NOMO-1 treated with DMSO at 0.1 percent for 48 hours (cell line): ENCODE measurements around the gene MYO1E.
"Not testable (repeated sequence)": the region's sequence is repeated elsewhere in the genome, so short reads cannot be mapped to it uniquely, and the experiment has no call there.

Experiments
- DNase-seq: peaks from one replicate; lab custom pipeline; 2025; ENCODE audit not compliant: unreplicated experiment; lab: John Stamatoyannopoulos, UW

MYO1E gene

DNA sequence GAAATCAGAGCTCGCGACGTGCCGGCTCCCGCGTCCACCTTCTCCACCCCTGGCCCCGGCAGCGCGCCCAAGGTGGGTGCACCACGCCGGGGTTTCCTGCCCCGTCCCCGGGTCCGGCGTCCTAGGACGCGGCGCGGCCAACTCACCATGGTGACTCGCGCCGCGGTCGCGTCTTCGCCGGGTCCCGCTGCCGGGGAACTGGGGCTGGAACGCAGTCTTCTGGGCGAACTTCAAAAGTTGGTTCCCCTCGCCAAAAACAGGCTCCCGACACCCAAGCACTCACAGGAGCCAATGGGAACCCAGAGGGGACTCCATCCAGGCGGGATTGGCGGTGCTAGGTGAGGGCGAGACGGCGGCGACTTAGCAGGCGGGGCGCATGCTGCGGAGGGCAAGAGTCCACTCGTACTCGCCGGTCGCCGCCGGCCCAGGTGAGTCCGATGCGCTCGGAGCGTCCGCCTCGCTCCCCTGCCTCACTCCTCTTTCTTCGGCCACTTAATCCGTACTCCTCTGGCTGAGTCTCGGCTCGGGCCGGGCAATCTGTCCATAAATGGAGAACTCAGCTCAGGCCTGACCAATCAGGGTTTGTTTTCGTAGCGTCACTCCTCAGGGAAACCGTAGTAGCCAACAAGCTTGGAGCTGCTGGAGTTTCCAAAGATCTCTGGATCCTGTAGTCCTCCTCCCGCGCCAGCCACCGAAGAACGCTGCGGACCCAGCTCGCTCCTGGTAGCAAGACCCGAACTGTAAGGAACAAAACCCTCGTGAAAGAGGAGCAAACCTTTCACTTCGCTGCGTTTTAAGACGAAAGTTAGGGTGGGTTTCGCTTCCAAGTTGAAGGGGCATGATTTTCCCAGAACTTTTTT is at the start of gene MYO1E:
Gene MYO1E, minus strand, starts transcription at position 520 of the 860 bp plus-strand sequence. Its CDS starts 371 bp downstream, at position 149.
- peak; percentile 69 for DNase-seq

DNA sequence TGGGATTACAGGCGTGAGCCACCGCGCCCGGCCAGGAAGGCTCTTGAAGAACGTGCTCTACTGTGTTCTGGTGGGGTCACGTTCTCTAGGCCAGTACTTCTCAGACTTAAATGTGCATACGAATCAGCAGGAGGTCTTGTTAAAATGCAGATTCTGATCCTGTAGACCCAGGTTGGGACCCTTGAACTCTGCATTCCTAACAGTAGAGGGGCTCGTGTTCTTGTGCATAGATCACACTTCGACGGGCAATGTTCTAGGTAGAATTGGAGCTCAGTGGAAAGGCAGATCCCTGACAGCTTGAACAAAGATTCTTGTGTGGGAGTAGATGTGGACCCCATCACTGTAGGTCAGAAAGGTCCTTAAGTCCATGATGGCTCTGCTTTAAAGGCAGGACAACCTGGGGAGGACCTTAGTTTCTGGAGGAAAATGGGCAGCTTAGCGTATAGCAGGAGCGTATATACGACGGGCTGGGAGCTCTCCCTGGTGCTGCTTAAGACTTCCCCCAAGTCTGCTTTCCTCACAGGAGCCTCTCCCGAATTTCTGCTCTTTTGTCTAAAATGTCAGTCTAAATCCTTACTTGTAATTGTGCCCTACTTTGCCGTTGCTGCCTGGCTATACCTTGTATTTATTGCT is 48.4 kb upstream of the MYO1E start:
- DNase-seq = no peak

DNA sequence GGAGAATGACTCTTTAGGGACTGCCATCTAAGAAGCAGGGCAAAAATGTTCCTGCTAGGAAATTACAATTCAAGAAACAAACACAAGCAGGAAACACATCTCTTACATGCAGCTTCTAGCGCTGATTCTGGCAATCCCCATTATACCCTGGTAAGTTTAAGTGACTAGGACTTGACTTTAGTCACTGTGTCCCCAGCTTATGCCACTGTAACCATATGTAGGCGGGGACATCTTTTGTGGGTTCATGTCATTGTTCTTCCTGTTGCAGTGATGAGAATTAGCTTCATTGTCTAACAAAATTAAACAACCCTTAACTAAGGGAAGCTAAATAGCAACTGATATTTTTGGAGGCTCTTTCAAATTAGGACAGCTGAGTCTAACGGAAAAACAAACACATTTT is 47.4 kb upstream of the MYO1E start:
- DNase-seq = no peak

DNA sequence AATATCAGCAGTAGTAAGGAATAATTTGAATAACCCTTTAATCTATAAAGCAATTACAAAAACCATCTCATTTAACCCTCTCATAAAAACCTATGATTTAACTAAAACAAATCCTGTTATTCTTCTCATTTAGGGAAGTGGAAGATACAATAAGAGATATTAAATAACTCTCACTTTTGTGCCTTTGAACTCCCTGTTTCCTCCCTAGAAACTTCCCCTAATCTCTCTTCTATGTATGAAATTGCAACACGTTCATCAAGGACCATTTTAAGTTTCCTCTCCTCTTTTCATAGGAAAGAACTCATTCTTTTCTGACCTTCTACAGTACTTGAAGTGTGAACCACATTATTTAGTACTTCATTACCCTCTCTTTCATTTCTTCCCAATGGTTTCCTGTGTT is 46.5 kb upstream of the MYO1E start:
- DNase-seq = peak; percentile 22

DNA sequence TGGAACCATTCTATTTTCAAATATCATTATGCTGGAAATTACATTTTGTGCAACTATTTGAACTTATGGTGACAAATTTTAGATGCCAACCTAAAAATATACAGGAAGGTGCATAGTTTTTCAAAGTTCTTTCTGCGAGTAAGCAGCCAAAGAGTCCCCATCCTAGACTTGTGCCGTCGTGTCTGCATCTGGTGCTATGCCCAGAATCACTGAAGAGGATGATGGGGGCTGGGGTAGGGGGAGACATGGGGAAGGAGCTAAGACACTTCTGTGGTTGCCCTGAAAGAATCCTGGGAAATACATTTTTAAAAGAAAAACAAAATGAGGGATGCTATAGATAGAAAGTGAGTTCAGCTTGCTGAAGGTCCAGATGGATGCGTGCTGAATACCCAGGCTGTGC is 44.1 kb upstream of the MYO1E start:
- DNase-seq = no peak

DNA sequence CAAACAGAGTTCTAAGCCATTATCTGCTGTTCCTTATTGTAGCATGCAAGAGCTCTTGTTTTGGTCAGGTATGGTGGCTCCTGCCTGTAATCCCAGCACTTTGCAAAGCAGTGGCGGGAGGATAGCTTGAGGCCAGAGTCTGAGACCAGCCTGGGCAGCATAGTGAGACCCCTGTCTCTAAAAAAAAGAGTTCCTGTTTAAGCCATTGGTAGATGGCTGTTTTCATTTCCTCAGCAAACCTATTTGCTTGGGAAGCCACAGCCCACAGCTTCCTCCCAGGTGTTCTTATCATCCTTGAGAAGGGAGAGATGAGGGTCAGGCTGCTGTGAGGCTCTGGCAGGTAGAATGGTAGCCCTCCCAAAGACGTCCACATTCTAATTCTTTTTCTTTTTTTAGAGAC is 40.9 kb upstream of the MYO1E start:
- DNase-seq = no peak

DNA sequence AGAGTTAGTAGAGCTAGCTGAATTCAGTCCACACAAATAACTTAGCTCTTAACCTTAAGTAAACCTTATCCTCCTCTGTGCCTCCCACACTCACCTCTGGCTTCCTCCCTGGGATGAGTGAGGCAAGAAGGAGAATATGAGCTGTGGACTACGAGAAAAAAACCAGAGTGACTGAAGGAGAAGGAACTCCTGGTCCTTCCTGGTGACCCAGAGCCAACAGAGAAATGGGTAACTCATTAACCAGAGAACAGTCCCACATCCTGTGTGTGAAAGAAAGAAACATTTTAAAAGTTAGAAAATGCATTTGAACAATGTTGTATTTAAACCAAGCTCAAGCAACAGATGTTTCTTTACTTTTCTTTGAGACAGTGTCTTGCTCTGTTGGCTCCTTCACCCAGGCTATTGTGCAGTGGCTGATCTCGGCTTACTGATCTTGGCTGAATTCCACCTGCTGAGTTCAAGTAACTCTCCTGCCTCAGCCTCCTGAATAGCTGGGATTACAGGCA is 37.8 kb upstream of the MYO1E start:
- DNase-seq = peak; percentile 41

DNA sequence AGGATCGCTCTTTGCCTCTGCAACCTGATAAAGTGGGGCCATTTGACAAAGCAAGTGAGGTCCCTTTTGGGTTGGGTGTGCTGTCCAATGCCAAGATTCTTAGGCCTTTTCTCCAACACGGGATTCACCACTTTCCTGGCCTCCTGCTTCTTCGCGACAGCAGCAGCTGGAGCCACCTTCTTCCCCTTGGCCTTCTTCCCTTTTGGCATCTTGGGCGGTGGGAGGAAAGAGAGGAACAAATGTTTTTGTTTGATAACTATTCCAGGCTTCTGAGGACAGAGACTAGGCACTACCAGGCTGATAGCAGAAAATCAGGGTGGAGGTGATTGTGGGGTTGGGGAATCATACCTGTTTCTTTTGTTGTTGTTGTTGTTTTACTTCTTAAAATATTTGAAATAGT is 35.3 kb upstream of the MYO1E start:
- no peak for DNase-seq

DNA sequence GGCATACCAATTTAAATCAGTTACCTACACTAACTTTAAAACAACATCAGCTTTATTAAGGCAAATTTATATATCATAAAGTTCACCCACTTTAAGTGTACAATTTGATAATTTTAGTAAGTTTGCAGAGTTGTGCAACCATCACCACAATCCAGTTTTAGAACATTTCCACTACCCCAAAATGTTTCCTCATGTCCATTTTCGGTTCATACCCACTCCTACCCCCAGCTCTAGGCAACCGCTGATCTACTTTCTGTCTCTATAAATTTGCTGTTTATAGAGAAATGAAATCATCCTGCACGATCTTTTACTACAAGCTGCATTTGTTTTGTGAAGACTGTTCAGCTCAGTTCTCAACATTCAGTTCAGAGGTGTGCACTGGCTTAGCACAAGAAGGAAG is 33.8 kb upstream of the MYO1E start:
- peak; percentile 92 for DNase-seq

DNA sequence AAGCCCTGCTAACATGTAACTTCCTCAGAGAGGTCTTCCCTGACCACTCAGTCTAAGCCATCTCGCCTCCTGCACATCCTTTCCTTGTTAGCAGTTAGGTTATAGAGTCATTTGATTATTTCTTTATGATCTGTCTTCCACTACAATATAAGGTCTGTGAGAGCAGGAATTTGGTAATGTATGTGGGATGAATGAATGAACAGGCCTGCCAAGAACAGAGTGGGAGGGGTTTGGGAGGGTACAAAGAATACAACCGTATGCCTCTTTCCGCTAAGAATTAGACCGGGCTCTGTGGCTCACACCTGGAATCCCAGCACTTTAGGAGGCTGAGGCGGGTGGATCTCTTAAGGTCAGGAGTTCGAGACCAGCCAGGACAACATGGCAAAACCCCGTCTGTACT is 32.4 kb upstream of the MYO1E start:
- no peak for DNase-seq

DNA sequence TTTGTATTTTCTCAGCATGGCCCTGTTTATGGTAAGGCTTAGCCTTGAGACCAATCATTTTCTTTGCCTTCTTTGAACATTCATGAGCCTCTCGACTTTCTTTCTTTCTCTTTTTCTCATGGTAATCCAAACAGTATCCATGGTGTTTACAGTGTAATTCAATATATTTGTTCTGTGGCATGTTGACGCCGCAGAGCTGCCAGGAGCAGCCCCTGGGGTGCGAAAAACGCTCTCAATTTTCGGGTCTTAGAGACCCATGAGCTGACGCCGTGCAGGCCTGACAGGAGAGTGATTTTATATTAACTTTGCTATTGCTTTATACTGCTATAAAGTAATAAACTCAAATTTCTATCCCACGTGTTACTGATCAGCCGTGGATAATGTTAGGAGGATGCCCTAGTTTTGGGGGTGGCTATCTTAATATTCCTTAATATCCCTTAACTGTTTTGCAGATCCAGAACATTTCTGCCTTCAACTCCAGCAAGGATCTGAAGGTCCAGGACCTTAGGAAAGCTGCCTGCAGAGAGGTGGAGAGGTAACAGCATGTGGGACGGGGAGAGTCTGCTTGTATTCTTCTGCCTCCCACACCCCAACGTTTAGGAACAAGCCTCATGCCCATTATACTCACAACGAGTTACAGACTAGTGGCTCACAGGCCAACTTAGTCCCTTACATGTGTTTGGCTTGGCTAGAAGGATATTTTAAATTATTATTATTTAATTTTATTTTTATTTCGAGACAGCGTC is 29.3 kb upstream of the MYO1E start:
- no peak for DNase-seq

DNA sequence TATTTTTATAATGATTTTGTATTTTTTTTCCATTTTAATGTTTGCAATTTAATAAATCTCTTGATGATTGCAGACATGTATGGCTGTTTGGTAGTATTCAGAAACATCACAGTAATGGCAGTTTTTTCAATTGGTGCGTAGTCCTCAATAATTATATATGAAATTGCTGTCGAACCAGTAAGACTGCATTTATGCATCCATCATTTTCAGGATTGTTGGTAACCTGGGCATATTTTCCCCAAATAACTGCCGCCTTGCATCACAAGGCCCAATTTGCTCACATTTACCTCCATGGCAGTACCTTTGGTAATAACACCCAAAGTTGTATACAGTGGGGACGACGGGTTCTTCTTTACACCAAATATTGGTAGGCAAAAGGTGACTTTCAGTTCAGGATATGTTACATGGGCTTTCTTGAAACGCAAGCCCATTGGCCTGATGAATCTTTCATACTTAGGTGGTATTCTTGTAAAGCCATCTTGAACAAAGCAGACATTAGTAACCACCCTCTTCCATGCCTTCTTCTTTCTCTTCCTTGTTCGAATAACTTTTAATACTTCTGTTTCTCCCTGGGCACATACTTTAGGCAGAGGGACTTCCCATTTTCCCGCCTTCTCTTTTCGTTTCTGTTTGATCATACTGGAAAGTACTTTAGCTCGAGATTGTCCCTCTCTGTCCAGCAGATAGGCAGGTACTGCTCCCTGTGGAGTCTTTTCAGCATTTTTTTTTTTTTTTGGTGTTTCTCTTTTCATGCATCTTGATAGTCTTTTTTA is 28.6 kb upstream of the MYO1E start:
- DNase-seq = not testable (repeated sequence)

DNA sequence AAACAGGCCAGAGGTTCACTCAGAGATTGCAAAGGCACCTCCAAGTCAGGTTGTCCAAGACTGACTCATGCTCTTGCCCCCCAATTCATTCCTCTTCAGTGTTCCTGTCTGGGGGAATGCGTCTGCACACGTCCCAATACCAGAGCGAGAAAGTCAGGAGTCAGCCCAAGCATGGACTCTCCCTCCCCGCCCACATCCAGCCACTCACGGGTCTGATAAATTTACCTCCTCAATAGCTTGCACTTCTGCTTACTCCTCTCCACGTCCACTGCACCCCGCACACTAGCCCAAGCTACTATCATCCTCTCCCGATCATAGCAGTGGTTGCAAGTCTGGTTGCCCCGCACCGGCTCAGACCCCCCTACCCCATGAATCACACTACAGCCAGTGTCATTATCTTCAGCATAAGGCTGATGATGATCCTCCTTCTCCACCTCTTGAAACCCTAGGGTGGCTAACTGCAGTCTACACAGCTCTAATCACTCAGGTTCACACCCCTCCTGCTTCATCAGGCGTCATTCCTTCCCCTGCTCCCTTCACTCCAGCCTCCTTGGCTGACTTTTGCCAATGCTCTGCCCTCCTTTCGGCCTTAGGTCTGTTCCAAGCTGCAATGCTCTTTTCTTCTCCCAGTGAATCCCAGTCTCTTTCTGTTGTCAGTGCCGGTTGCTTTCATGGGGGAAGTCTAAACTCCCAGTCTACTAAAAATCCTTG is 27.6 kb upstream of the MYO1E start:
- DNase-seq = no peak

DNA sequence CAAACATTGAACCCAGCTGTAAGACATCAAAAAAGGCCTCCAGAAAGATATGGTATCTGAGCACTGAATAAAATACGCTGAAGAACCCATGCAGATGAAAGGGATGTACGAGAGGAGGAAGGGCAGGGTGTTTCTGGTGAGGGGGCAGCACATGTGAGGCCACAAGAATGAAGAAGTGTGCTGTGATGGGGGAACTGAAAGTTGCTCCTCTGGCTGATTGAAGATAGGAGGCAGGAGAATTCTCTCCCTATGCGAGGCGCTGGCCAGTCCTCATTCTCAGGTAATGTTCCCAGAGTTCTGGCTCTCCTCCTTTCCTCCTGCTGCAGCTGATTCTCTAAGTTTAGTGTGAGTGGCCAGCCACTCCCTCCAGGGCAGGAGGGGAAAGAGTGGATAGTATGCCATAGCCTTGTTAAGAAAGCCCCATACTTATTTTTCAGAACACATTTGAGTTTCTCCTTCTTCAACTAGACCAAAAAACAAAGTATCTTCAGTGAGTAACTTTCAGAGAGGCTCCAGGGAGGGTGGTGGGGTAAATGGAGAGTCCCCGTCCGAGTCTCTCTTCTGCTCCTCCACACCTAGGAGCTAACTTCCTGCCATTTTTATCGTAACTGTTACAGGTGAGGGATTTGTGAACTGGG is 26.9 kb upstream of the MYO1E start:
- peak; percentile 93 for DNase-seq

DNA sequence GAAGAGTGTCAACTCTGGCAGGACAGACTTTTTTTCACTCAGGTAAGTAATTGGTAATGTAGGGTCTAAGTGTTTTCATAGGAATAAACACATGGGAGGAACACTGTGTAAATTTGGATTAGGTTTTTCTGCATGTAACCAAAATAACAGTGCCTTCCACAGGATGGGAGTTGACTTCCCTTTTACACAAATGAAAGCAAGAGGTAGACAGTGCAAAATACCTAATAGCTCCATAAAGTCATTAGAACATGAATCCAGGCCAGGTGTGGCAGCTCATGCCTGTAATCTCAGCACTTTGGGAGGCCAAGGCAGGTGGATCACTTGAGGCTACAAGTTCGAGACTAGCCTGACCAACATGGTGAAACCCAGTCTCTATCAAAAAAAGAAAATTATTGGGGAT is 25.5 kb upstream of the MYO1E start:
- no peak for DNase-seq

DNA sequence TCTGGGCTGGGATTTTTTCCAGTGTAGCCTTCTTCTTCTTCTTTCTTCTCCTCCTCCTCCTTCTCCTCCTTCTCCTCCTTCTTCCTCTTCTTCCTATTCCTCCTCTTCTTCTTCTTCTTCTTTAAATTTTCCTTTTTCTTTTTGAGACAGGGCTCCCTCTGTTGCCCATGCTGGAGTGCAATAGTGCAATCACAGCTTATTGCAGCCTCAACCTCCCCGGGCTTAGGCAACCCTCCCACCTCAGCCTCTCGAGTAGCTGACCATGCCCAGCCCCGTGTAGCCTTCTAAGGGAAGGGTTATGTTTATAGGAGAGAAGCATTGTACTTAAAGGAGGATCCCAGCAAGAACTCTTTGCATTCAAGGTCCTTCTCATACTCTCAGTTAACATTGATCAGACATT is 24.0 kb upstream of the MYO1E start:
- no peak for DNase-seq

DNA sequence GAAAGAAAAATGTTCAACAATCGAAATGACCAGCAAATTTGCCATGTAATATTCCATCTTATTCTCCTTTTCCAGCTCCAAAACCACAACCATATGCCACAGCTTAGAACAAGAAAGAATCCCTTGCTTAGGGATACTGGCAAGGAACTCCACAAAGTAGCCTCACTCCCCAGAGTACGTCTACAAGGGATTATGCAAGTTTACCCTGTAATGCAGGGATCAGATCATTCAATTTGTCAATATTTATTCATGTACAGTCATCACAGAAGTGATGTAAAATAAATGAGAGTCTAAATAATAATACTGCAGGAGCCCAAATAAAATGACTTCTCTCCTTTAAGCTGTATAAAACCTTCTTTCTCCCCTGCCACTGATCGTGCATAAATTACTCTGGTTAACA is 23.5 kb upstream of the MYO1E start:
- DNase-seq = no peak

DNA sequence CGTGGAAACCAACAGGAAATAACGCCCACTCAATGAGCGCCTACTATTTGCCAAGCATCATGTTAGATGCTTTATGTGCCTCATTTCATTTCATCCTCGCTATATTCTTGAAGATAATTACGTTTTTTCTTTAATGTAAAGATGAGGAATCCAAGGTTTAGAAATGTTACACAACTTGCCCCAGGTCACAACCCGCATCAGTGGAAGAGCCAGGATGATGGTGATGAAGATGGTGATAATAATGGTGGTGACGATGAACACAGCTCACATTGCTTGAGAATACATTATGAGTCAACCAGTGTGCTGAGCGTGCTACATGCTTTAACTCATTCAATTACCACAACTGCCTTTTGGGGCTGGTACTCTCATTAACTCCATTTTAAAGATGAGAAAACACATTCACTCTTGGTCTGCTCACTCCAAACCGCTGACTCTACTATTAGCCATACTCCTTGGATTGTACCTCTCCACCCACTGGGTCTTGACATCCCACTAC is 21.5 kb upstream of the MYO1E start:
- DNase-seq = no peak

DNA sequence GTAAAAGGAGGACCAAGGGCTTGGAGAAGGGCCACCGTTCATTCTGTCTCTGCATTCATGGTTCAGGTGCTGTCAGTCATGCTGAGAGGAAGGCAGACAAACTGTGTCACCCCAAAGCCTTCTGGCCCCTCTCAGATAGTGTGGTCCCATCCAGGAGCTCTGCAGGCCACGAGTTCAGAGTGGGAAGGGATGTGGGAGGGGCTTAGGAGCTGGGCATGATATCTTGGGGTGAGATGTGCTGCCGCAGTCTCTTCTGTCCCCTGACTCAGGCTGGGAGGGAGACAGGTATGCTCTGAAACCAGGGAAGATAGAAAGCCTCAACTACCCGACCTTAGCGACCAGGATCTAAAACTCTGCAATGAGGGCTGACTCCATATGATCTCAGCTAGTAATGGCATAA is 19.6 kb upstream of the MYO1E start:
- DNase-seq = no peak

DNA sequence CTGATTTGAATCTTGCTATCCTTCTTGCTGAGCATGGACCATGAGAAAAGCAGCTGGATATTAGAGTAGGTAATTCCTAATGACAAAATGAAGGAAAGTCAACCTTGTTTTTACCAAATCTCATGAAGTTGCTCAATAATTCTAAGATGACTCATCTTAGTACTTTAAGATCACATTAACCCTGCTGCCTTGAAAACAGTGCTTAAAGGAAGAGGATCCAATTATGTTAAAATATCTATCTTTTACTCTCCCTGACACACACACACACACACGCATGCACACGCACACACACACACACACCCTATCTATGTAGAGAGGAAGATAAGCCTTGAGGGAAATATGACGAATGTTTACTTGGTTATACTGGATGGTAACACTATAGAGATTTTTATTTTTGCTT is 16.0 kb upstream of the MYO1E start:
- peak; percentile 86 for DNase-seq
